HCT116 (cell line): Measurements from ENCODE around the gene PRCC. TPM values are rescaled to one million over a fixed set of nuclear protein-coding genes. Genes with fewer than 3 reads are reported as not detected.

Source experiments
- ATAC-seq: fragments of 200-7000 bp; cut with Tn5 transposase; 2 replicates; pipeline ENCODE4 v1.9.1; 2020; ENCODE audit warnings: mild to moderate bottlenecking, moderate library complexity
- BruUV-seq: library from RNA; stranded (reverse); fragments of 400-500 nt; replicated peaks from 2 replicates; lab custom pipeline; 2021; lab: Mats Ljungman, UMichigan
- CTCF ChIA-PET: fragments of 300-600 bp; sonication (Branson Sonifier 250); formaldehyde crosslinking; loops from one replicate; lab custom pipeline; 2021; ENCODE audit warnings: antibody characterized with exemption; lab: Charles Lee
- POLR2A ChIA-PET: fragments of 300-600, 350-600 bp; sonication (Branson Sonifier 250); formaldehyde crosslinking; loops from one replicate; lab custom pipeline; 2021; ENCODE audit warnings: antibody characterized with exemption; lab: Charles Lee
- RAD21 ChIA-PET, 2 experiments: fragments of 300-600 bp; sonication (Branson Sonifier 250); formaldehyde crosslinking; loops; one replicate each; lab custom pipeline; 2023; ENCODE audit warnings: low total read pairs in 2 of 2; ENCODE audit not compliant: uncharacterized antibody in 2 of 2, unreplicated experiment in 2 of 2, low non-redundant PET in 1 of 2; lab: Charles Lee
- DNase-seq: peaks from one replicate; pipeline ENCODE4 v3.0.0-alpha.2; 2010; ENCODE audit warnings: low read depth, low spot score
- H2AFZ ChIP-seq: fragments of 200-600 bp; shearing (Covaris generic), sonication (generic); 2 replicates; pipeline ENCODE4 v1.6.1; 2017; ENCODE audit warnings: low read depth, mixed run types, mixed read lengths, antibody characterized with exemption, low read length; ENCODE audit not compliant: poor library complexity, severe bottlenecking
- H3K27ac ChIP-seq: 2 replicates; pipeline ENCODE4 v1.5.1; 2012; ENCODE audit warnings: low read depth, low read length
- H3K27me3 ChIP-seq: fragments of 200-600 bp; sonication (generic); 2 replicates; pipeline ENCODE4 v1.6.1; 2016; ENCODE audit warnings: mixed run types, low read length, mixed read lengths; ENCODE audit not compliant: insufficient read depth
- H3K36me3 ChIP-seq, 2 experiments: fragments of 200-500 bp in 1 of 2; fragments of 200-600 bp in 1 of 2; sonication (Bioruptor generic) in 1 of 2; sonication (generic) in 1 of 2; 2 replicates each; pipeline versions ENCODE4 v1.5.1 to v1.6.1; 2014 to 2016; ENCODE audit warnings: low read length in 2 of 2, inconsistent platforms in 1 of 2, mixed read lengths in 1 of 2, mixed run types in 1 of 2; ENCODE audit not compliant: insufficient read depth in 2 of 2, control insufficient read depth in 1 of 2
- H3K4me1 ChIP-seq, 2 experiments: fragments of 200-600 bp in 1 of 2; sonication (generic) in 1 of 2; 2 replicates each; pipeline versions ENCODE4 v1.5.1 to v1.6.1; 2012 to 2017; ENCODE audit warnings: low read length in 2 of 2, inconsistent platforms in 1 of 2, mild to moderate bottlenecking in 1 of 2, mixed read lengths in 1 of 2, mixed run types in 1 of 2, moderate library complexity in 1 of 2; ENCODE audit not compliant: insufficient read depth in 2 of 2, control insufficient read depth in 1 of 2
- H3K4me2 ChIP-seq: fragments of 200-600 bp; sonication (generic); 2 replicates; pipeline ENCODE4 v1.6.1; 2017; ENCODE audit warnings: mixed run types, low read length, mixed read lengths
- H3K4me3 ChIP-seq, 2 experiments: fragments of 200-600 bp in 1 of 2; sonication (generic) in 1 of 2; replicated peaks in 1 of 2; 2 replicates each; pipeline ENCODE4 v1.5.1; 2011 to 2016; ENCODE audit warnings: low read length in 2 of 2, control low read depth in 1 of 2, low read depth in 1 of 2, mild to moderate bottlenecking in 1 of 2, mixed read lengths in 1 of 2, mixed run types in 1 of 2
- H3K79me2 ChIP-seq: fragments of 200-600 bp; sonication (generic); 2 replicates; pipeline ENCODE4 v1.6.1; 2017; ENCODE audit warnings: mild to moderate bottlenecking, mixed run types, low read length, moderate library complexity, mixed read lengths; ENCODE audit not compliant: insufficient read depth
- H3K9ac ChIP-seq: fragments of 200-600 bp; sonication (generic); 2 replicates; pipeline ENCODE4 v1.6.1; 2016; ENCODE audit warnings: low read length, mixed read lengths
- H3K9me2 ChIP-seq: fragments of 200-600 bp; sonication (generic), shearing (Covaris generic); 2 replicates; pipeline ENCODE4 v1.6.1; 2017; ENCODE audit warnings: mixed run types, mild to moderate bottlenecking, moderate library complexity; ENCODE audit not compliant: insufficient read depth
- H3K9me3 ChIP-seq, 2 experiments: fragments of 200-500 bp in 1 of 2; fragments of 200-600 bp in 1 of 2; sonication (Bioruptor generic) in 1 of 2; sonication (generic) in 1 of 2; 2 replicates each; pipeline ENCODE4 v1.6.1; 2014 to 2017; ENCODE audit warnings: low read length in 2 of 2, mixed read lengths in 2 of 2, inconsistent platforms in 1 of 2, low read depth in 1 of 2, mild to moderate bottlenecking in 1 of 2, mixed run types in 1 of 2, moderate library complexity in 1 of 2; ENCODE audit not compliant: control insufficient read depth in 1 of 2, insufficient read depth in 1 of 2
- H4K20me1 ChIP-seq: fragments of 200-600 bp; sonication (generic), shearing (Covaris generic); 2 replicates; pipeline ENCODE4 v1.6.1; 2017; ENCODE audit warnings: mixed run types, mild to moderate bottlenecking, moderate library complexity; ENCODE audit not compliant: insufficient read depth
- ATF3 ChIP-seq: IDR thresholded peaks from 2 replicates; pipeline ENCODE4 v1.6.1; 2012
- CBX3 ChIP-seq: IDR thresholded peaks from 2 replicates; pipeline ENCODE4 v1.6.1; 2012; ENCODE audit warnings: low read depth
- CEBPB ChIP-seq: IDR thresholded peaks from 2 replicates; pipeline ENCODE4 v1.6.1; 2012; ENCODE audit warnings: low read depth
- CTCF ChIP-seq, 3 experiments: fragments of 200-600 bp in 1 of 3; sonication (generic) in 1 of 3; IDR thresholded peaks in 2 of 3; conservative IDR thresholded peaks in 1 of 3; 2 replicates each; pipeline ENCODE4 v1.5.1; 2012 to 2017; ENCODE audit warnings: low read depth in 2 of 3, low read length in 2 of 3, antibody characterized with exemption in 1 of 3, borderline replicate concordance in 1 of 3, control low read depth in 1 of 3, mild to moderate bottlenecking in 1 of 3, mixed read lengths in 1 of 3, mixed run types in 1 of 3, moderate library complexity in 1 of 3; ENCODE audit not compliant: insufficient read depth in 1 of 3
- EGR1 ChIP-seq: IDR thresholded peaks from 2 replicates; pipeline ENCODE4 v1.6.1; 2012; ENCODE audit warnings: low read depth
- EZH2 ChIP-seq: fragments of 200-600 bp; sonication (generic); IDR thresholded peaks from 2 replicates; pipeline ENCODE4 v1.6.1; 2017; ENCODE audit warnings: antibody characterized with exemption, mixed run types
- FOSL1 ChIP-seq: IDR thresholded peaks from 2 replicates; pipeline ENCODE4 v1.6.1; 2012; ENCODE audit warnings: low read depth
- JUND ChIP-seq: IDR thresholded peaks from 2 replicates; pipeline ENCODE4 v1.6.1; 2012
- MAX ChIP-seq: IDR thresholded peaks from 2 replicates; pipeline ENCODE4 v1.6.1; 2012
- POLR2A ChIP-seq: IDR thresholded peaks from 2 replicates; pipeline ENCODE4 v1.7.0; 2011; ENCODE audit warnings: borderline replicate concordance; ENCODE audit not compliant: insufficient read depth, insufficient read length; ENCODE audit errors: extremely low read depth
- POLR2AphosphoS5 ChIP-seq: IDR thresholded peaks from 2 replicates; pipeline ENCODE4 v1.6.1; 2011; ENCODE audit warnings: mild to moderate bottlenecking, low read depth, low read length, moderate library complexity
- RAD21 ChIP-seq: IDR thresholded peaks from 2 replicates; pipeline ENCODE4 v1.6.1; 2012; ENCODE audit warnings: low read depth, mild to moderate bottlenecking
- REST ChIP-seq: IDR thresholded peaks from 2 replicates; pipeline ENCODE4 v1.6.1; 2012; ENCODE audit warnings: low read depth
- SIN3A ChIP-seq: IDR thresholded peaks from 2 replicates; pipeline ENCODE4 v1.6.1; 2012; ENCODE audit warnings: low read depth
- SP1 ChIP-seq: IDR thresholded peaks from 2 replicates; pipeline ENCODE4 v1.6.1; 2012; ENCODE audit warnings: low read depth
- SRF ChIP-seq: IDR thresholded peaks from 2 replicates; pipeline ENCODE4 v1.6.1; 2012; ENCODE audit warnings: low read depth
- TCF7L2 ChIP-seq: IDR thresholded peaks from 2 replicates; pipeline ENCODE4 v1.7.0; 2011; ENCODE audit warnings: borderline replicate concordance, inconsistent platforms; ENCODE audit not compliant: insufficient read depth, insufficient read length; ENCODE audit errors: extremely low read depth
- ZNF274 ChIP-seq: fragments of 200-500 bp; sonication (Bioruptor generic); IDR thresholded peaks from 2 replicates; pipeline ENCODE4 v1.6.1; 2014; ENCODE audit warnings: mild to moderate bottlenecking, low read depth, low read length, inconsistent platforms
- intact Hi-C: fragments of 100-400 bp; cut with micrococcal nuclease; formaldehyde crosslinking; loops from 2 replicates; pipeline ENCODE4 v1.10.0; 2022
- total RNA-seq: library from RNA; stranded (reverse); gene quantifications from one replicate; pipeline ENCODE4 v1.2.1, GENCODE V29; 2021; ENCODE audit not compliant: unreplicated experiment

Gene PRCC
- total RNA-seq, 1 experiment from 2014 or later = 78.1 TPM

GRCh38 chr1:156742801-156743200, 24.5 kb upstream of the PRCC start:
- Histone ChIP-seq H4K20me1 (no peaks in the 10 kb centered on the region), H3K27ac (peak overlapping the region; percentile 69; the same call in 1 of the 2 replicates), H3K36me3 (peaks cover 16 to 32% of the 10 kb centered on the region in 2 experiments; a peak in 2 of 4 replicates)
- intact Hi-C loops = loop anchor here (10.0 kb wide), 1 partner anchor 238 kb away; the partner anchor contains the start of gene MEF2D
- TF ChIP-seq MAX = no peak
- TF ChIP-seq POLR2AphosphoS5 = no peak
- TF ChIP-seq CEBPB = no peak
- TF ChIP-seq REST = no peak
- no peak for TF ChIP-seq ATF3
- TF ChIP-seq CTCF (IDR thresholded peaks at IDR 0.05 in 2 of 3, conservative IDR thresholded peaks at IDR 0.05 in 1 of 3; ENCODE audit: borderline replicate concordance in 1 of 3, insufficient read depth in 1 of 3, low read depth in 2 of 3, low read length in 2 of 3) = no peak
- TF ChIP-seq ZNF274 = no peak
- TF ChIP-seq CBX3 = no peak
- TF ChIP-seq SIN3A = no peak
- no peak for TF ChIP-seq TCF7L2
- no peak for TF ChIP-seq JUND
- TF ChIP-seq SP1 = no peak
- TF ChIP-seq RAD21 = no peak
- no peak for TF ChIP-seq EGR1
- no peak for TF ChIP-seq EZH2
- no peak for TF ChIP-seq FOSL1
- no peak for TF ChIP-seq SRF
- no peak for TF ChIP-seq POLR2A
- TF ChIP-seq, all 23 proteins: peak for 0
- peaks cover 22 to 46% of the 10 kb centered on the region in 2 experiments for H3K4me1 ChIP-seq
- H3K4me3 ChIP-seq = no peak overlapping the region
- ChIA-PET POLR2A (no interaction called here), RAD21 (no interaction called here), CTCF (interaction anchor here (1.0 to 1.5 kb wide), 2 partner anchors 15 to 17 kb away, joined by 3 to 8 read pairs; partner anchors contain the start of genes ISG20L2 and METTL25B)
- no peak overlapping the region for H3K9ac ChIP-seq
- no TSS peak for BruUV-seq
- no peaks in the 10 kb centered on the region for H3K27me3 ChIP-seq
- no peak overlapping the region for H3K4me2 ChIP-seq
- no peaks in the 10 kb centered on the region for H3K9me3 ChIP-seq
- DNase-seq (no peak), ATAC-seq (no peak)
- peaks cover 71% of the 10 kb centered on the region for H3K79me2 ChIP-seq
- H2AFZ ChIP-seq = no peak overlapping the region
- no peaks in the 10 kb centered on the region for H3K9me2 ChIP-seq
